Inflammatory macrophage treated with lipopolysaccharide for 4 hours (primary cell): ENCODE results near the gene PLK3.
"Not testable (repeated sequence)": the region's sequence is repeated elsewhere in the genome, so short reads cannot be mapped to it uniquely, and the experiment has no call there.

ENCODE experiments used
- DNase-seq: peaks from one replicate; pipeline ENCODE4 v3.0.0-alpha.2; 2020

The PLK3 gene

DNA sequence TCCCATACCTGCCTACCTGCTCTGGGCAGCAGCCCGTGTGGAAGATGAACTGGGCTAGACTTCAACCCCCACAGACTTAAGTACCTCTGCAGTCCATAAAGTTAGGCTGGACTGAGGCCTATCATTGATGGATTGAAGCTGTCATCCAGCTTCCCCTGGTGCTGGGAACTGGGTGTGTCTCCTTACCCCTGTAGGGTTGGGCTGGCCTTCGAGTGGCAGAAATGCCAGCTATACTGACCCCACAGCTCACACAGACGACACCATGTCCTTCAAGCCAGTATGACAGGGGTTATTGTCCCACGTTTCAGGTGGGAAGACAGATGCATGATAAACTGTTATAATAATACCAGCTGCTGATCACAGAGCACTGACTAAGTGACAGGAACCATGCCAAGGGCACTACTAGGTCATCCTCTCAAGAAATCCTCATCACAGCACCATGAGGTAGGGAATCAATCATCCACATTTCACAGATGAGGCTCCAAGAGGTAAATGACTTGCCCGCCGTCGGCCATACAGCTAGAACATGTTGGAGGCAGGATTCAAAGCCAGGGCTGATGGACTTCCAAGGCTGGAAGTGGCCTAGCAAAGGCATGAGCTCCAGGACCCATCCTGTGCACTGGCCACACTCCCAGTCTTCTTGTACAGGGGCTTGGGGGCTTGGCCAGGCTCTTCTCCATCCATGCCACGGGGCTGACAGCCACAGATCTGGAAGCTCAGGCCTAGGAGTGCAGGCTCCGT lies 11.9 kb upstream of the PLK3 start, which contains the start of gene BEST4:
TSS of gene BEST4 (minus strand) at position 51 of the 741 bp plus-strand sequence. CDS start 465 bp downstream, outside the sequence.
- no peak for DNase-seq

DNA sequence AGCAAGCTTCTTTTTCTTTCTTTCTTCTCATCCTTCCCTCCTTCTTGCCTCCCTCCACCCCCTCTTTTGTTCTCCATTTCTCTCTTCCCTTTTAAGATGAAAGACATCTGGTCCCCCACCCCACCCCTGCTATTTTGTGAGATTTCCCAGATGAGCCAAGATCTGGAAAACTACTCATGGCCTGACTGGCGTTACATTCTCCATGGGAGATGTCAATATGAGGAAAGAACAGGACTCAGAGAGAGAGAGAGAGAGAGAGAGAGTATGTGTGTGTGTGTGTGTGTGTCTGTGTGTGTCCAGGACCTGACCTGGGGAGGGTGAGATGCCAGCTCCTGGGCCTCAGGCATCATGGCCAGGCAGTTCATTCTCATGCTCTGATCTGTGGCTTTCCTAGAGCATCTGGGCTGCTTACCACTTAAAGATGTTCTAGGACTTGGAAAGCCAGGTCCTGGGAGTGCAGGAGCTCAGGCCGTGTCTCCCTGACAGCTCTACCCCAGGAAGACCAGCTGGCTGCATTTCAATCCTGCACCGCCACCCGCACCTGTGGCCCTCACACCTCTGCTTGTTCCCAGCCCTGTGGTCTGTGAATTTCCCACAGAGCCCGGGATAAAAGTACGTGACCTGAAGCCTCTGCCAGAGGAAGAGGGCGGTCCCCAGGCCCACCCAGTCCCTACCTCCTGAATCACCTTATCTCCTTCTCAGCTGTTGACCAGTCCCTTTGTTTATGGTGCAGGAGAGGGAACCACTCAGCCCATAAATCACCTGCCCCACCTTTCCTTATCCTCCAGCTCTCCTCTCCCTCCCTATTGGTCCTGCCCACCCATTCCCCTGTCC lies 9.0 kb upstream of the PLK3 start:
- DNase-seq, result no peak

DNA sequence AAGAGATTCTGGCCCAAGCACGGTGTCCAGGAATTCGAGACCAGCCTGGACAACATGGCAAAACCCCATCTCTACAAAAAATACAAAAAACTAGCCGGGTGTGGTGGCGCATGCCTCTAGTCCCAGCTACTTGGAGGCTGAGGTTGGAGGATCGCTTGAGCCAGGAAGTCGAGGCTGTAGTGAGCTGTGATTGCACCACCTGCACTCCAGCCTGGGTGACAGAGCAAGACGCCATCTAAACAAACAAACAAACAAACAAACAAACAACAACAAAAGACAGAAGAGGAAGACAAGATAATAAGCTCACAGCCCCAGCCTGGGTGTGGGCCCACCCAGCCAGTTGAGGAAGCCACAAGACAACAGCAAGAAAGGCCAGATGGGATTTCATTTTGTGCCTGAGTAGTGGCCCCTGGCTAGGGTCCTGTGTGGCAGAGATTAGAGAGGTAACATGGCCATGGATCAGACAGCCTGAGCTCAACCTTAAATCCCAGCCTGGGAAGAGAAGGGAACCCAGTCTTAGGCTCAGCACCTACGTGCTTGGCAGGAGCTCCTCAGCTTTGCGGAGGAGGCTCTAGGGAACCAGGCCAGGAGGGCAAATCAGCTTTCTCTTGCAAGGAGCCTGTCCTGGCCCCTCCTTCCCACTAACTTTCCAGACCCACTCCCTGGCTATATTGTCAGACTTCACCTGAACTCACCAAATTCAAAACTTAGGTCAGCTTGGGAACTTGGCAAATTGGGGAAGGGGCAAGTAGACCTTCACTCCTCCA lies 7.3 kb upstream of the PLK3 start:
- no peak for DNase-seq

DNA sequence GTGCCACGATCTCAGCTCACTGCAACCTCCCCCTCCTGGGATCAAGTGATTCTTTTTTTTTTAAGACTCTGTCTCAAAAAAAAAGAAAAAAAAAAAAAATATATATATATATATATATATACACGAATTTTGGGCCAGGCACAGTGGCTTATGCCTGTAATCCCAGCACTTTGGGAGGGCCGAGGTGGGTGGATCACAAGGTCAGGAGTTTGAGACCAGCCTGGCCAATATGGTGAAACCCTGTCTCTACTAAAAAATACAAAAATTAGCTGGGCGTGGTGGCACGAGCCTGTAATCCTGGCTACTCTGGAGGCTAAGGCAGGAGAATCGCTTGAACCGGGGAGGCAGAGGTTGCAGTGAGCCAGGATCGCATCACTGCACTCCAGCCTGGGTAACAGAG lies 2.3 kb upstream of the PLK3 start:
- not testable (repeated sequence) for DNase-seq

DNA sequence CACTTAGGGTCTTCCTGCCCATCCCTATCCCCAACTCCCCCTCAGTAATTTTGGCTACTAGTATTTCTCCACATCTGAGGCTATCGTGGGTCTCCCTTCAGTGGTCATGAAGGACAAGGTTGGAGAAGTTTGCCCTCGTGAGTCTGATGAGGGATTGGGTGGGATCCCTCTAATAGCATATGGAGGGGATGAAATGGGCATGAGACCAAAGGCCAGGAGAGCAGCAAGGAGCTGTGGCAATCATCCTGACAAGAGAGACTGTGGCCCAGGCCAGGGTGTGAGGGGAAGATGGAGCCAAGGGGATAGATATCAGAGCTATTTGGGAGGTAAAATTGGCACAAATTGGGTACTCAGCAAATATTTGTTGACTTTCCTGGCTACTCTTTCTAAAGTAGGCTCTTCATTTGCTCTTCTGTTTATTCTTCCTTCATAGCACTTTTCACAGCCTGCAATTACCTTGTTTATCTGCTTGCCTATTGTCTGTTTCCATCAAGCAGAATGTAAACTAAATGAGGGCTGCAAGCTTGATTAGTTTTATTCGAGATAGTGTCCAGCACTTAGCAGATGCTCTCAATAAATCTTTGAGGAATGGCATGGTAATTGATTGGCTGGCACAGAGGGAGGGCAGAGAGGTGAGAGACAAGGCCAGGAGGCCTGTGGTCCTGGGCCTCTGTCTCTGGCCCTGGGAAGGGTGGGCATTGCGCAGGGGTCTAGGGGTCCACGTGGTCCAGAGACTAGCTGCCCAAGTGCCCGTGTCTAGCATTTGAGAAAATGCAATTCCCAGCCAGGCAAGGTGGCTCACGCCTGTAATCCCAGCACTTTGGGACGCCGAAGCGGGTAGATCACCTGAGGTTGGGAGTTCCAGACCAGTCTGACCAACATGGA lies 1.5 kb upstream of the PLK3 start:
- DNase-seq, result no peak

DNA sequence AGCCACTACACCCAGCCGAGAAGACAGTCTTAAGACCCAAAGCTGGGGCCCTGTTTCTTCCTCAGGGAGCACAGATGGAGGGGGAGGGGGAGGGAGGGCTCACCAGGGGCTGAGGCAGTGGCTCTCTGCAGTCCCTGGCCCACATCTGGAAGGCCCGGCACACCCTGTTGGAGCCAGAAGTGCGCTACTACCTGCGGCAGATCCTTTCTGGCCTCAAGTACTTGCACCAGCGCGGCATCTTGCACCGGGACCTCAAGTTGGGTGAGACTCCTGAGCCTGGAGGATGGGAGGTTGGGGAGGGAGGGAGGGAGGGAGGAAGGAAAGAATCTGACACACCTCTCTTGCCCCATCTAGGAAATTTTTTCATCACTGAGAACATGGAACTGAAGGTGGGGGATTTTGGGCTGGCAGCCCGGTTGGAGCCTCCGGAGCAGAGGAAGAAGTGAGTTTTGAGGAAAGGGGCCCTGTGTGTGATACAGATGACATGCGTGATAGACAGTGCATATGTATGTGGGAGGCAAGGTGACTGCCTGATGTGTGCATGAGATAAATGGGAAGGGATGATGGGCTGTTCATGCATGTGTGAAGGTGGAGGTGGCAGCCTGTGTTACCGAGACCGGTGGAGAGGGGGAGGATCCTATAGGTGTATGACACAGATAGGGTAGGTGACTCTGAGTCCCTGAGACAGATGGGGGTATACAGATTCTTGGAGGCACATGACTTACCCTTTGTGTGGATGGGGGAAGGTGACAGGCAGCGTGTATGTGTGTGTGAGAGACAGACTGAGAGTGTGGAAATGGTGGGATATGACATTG lies 1.5 kb downstream of the PLK3 start:
- DNase-seq, result peak; percentile 82

DNA sequence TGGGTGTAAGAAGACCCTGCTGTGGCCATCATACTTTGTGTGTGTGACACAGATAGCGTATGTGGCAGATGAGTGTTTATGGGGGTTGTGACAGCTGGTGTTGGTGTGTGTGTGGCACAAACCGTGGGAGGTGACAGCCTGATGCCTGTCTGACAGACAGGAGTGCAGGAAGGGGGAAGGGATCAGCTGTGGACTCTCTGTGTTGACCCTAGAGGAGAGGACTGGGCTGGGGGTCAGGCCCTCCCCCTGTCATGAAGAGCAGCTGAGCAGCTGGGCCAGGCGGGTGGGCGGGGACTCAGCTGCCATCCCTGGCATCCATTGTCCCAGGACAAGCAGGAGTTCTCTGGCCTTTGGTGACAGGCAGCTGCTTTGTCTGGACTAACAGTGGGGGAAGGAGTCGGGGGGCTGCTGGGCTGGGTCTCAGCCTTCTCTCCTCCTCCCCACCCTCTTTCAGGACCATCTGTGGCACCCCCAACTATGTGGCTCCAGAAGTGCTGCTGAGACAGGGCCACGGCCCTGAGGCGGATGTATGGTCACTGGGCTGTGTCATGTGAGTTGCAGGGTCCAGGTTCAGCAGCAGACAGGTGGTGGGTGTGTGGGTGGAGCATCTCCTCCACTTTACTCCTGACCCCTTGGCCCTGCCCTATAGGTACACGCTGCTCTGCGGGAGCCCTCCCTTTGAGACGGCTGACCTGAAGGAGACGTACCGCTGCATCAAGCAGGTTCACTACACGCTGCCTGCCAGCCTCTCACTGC lies 2.3 kb downstream of the PLK3 start:
- no peak for DNase-seq

DNA sequence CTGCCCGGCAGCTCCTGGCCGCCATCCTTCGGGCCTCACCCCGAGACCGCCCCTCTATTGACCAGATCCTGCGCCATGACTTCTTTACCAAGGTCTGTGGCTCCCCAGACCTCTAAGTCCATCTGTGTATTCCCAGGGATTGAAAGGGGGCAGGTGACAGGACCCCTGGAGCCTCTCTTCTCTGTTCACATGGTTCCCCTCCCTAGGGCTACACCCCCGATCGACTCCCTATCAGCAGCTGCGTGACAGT lies 2.8 kb downstream of the PLK3 start:
- no peak for DNase-seq

DNA sequence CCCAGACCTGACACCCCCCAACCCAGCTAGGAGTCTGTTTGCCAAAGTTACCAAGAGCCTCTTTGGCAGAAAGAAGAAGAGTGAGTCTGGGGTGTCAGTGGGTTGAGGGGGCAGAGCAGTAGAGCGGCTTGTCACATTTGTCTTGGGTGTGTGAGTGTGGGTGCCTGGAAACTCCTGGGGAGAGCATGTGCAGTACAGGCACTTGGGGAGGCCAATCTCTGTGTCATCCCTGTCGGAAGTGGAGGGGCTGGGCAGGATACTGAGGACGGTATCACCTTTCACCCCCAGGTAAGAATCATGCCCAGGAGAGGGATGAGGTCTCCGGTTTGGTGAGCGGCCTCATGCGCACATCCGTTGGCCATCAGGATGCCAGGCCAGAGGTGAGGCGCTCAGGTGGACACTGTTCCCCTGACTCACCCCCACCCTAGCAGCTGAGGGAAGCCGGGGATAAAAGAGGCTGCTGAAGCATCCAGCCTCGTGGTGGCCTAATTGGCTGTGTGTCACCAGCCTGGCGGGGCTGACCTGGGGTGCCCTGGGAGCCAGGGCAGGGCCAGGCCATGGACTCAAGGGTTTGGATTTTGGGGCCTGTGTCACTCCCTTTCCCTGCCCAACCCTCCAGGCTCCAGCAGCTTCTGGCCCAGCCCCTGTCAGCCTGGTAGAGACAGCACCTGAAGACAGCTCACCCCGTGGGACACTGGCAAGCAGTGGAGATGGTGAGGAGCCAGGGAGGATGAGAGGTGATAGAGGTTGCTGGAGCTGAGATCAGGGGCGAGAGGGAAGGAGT lies 3.3 kb downstream of the PLK3 start:
- DNase-seq, result no peak

DNA sequence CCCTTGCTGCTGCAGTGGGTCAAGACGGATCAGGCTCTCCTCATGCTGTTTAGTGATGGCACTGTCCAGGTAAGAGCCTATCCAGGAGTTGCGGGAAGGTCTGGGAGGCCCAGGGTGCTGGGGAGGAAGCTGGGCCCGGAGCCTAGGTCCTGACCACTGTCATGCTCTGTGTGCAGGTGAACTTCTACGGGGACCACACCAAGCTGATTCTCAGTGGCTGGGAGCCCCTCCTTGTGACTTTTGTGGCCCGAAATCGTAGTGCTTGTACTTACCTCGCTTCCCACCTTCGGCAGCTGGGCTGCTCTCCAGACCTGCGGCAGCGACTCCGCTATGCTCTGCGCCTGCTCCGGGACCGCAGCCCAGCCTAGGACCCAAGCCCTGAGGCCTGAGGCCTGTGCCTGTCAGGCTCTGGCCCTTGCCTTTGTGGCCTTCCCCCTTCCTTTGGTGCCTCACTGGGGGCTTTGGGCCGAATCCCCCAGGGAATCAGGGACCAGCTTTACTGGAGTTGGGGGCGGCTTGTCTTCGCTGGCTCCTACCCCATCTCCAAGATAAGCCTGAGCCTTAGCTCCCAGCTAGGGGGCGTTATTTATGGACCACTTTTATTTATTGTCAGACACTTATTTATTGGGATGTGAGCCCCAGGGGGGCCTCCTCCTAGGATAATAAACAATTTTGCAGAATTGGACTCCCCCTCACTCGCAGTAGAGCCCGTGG lies 5.3 kb downstream of the PLK3 start:
- no peak for DNase-seq

DNA sequence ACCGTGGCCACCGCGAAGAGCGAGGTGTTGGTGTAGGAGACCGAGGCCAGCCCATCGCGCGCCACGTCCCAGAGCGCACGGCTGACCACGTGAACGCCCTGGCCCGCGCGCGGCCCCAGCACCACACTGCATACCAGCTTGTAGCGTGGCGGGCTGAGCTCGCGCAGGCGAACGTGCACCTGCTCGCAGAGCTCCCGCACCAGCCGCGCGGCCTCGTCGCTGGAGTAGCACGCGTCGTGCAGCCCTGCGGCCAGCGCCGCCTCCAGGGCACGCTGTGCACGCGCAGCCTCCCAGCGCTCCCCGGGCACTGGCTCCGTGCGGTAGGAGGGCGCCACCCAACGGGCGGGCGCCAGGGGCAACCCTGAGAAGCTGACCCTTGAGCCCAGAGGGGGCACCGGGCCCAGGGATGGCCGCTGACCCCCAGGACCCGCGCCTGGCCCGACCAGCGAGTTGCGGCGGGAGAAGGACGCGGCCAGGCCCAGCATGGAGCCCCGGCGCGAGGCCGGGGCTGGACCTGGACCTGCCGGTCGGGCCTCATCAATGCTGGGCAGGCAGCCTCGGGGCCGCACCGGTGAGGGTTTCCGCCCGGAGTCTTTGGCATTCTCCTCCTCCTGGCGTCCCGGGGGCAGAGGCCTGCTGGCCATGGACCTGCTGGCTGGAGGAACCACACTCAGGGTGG lies 6.0 kb downstream of the PLK3 start:
- no peak for DNase-seq

DNA sequence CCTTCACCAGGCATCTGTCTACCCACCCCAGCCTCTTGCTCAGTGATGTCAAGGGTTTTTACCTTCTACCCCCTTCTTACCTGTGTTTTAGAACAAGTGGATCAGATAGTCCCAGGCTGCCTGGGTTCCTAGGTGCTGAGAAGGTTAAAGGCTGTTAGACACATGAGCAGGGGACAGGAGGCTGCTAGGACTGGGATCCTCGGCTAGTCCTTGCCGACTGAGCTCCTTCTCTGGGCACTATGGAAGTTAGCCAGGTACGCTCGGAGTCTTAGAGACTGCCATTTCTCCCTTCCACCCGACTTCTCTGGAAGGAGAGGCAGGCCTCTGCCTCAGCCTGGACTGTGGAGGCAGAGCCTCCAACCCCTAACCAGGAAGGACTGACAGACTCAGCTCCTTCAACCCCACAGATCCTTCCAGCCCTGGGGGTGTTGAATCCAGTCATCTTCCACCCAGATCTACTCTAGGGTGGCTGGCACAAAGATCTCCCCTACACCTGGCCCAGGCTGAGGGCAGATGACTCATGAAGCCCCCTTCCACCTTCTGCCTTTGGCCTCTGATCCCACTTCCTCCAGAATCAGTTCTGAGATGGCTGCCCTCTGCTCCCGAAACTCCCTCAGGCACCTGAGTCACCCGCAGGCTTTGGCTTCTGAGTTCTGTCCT lies 6.7 kb downstream of the PLK3 start, which contains the start of gene DYNLT4:
TSS of gene DYNLT4 (minus strand) at position 648 of the 660 bp plus-strand sequence. CDS start 683 bp downstream, outside the sequence.
- DNase-seq, result no peak

DNA sequence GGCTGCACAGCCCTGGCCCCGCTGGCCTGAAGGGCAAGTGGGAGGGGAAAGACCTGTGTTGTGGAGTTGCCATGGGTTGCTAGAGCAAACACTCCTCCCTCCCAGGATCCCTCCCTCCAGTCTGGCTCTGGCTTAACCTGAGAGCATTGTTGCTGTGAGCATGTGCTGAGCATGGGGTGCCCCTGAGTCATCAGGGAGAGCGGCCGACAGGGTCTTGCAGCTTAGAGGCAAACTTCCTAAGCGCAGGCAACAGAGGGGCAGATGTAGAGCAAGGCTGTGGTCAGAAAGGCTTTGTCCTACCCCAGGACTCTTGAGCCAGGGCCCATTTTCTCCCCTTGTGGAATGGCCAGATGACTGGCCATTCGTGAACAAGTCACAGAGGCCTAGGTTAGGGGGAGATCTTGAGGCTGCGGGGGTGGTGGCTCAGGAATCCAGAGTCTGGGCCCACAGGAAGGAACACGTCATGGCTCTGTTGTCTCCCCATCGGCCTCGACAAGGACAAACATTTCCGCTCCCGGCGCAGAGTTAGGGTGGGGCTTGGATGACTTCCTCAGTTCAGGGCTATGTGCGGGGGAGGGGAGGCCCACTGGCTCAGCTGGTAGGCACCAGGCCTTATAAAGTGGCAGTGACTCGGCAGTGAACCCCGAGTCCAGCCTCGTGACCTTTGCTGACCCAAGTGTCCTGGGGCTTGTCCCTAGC lies 7.3 kb downstream of the PLK3 start:
- DNase-seq, result peak; percentile 99

DNA sequence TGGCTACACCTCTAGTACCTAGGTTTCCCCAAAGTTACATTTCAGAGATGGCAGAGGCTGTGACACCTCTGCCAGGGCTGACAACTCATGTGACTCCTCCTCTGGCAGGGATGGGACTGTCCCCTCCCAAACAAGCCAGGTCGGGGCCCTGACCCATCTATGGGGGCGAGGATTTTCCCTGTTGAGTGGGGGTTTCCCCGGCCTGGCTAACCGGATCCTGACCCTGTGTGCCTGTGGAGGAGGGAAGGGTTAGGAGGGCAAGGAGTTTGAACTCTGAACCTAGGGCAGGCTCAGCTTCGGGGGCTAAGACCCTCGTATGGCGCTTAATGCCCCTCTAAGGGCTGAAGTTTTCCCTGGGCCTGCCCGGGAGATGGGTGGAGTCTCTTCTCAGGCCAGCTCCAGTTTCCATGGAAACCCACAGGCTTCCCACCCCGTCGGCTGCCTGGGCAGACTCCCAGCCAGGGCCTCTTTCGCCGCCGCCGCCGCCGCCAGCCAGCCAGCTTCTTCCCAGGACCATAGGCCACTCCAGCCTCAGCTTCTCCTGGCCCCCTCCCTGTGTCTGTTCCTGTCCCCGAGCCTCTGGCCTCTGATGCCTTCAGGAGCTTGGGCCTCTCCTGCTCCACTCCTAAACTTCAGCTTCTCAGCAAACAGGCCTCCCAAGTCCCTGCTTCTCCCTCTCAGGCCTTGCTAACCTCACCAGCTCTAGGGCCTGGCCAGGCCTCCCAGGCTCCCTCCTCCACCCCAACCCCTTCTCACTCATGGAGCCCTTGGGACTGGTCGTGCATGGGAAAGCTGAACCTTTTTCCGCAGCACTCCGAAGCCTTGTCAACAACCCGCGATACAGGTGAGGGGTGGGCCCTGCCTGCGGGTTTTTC lies 8.1 kb downstream of the PLK3 start, which contains the start of gene BTBD19:
TSS of gene BTBD19 (plus strand) at position 461 of the 875 bp plus-strand sequence. CDS start at position 759, 298 bp downstream.
- DNase-seq, result peak; percentile 96

DNA sequence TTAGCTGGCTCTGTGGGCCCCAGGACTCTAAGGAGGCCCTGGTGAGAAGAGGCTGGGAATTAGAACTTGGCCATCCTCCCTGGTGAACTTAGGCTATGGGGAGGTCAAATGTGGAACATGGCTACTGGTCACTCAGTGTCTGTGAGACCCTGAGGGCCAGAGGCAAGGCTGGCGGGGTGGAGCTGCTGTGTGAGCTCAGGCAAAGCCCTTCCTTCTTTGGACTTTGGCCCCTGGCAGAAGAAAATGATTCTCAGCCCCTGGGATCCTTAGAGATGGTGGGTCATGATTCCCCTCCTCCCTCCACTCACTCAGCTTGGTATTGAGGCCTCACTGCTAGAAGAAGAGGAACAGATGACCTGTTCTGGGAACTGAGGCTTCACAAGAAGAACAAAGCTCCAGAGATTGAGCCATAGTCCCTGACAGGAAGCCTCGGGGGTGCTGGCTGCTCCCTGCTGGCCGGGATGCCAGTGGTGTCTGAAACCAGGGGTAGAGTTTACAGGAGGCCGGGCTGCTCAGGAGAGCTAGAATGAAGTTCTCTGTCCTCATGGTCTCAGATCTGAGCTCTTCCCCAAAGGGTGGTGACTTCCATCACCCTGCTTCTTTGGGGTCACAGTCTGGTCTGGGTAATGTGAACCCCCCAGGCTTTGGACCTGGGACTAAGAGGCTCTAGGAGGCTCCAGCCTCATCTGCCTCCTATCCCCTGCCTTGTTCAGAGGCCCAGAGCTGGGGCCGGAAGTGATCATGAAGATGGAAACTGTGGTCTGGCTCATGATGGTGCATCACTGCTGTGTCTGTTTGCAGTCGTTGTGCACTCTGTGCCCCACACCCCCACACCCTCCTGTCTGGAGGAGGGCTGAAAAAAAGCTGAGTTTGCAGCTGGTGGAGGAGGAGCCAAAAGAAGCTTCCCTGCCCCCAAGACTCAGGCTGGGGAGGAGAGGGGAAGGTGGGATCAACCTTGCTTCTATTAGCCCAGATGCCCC lies 9.1 kb downstream of the PLK3 start:
- peak; percentile 93 for DNase-seq
